CD14-positive monocyte (primary cell): ENCODE results near the gene CEP85L. TPM values are rescaled to one million over a fixed set of nuclear protein-coding genes. Genes with fewer than 3 reads are reported as not detected.

Source experiments
- DNase-seq, 3 donors: peaks; one replicate each; pipeline ENCODE4 v3.0.0-alpha.2; 2011 to 2022
- H2AFZ ChIP-seq: 2 replicates; pipeline ENCODE4 v1.6.0; 2012; ENCODE audit warnings: mild to moderate bottlenecking, low read depth, low read length, inconsistent platforms; ENCODE audit not compliant: insufficient read depth, poor library complexity, severe bottlenecking
- H3K27ac ChIP-seq, 2 donors: 1 replicate in 1 of 2; 2 replicates in 1 of 2; pipeline ENCODE4 v1.5.1; 2012 to 2013; ENCODE audit warnings: low read length in 2 of 2, control low read depth in 1 of 2, inconsistent platforms in 1 of 2, low read depth in 1 of 2, mild to moderate bottlenecking in 1 of 2
- H3K27me3 ChIP-seq, 2 donors: one replicate each; pipeline versions ENCODE4 v1.6.0 to v1.6.1; 2011 to 2013; ENCODE audit warnings: low read length in 2 of 2; ENCODE audit not compliant: control insufficient read depth in 2 of 2, insufficient read depth in 2 of 2
- H3K36me3 ChIP-seq, 2 donors: replicated peaks in 1 of 2; 1 replicate in 1 of 2; 2 replicates in 1 of 2; pipeline versions ENCODE4 v1.5.1 to v1.6.1; 2012 to 2013; ENCODE audit warnings: low read length in 2 of 2, control low read depth in 1 of 2, inconsistent platforms in 1 of 2, mild to moderate bottlenecking in 1 of 2; ENCODE audit not compliant: insufficient read depth in 2 of 2, control insufficient read depth in 1 of 2
- H3K4me1 ChIP-seq, 2 donors: 1 replicate in 1 of 2; 2 replicates in 1 of 2; pipeline versions ENCODE4 v1.5.1 to v1.6.1; 2012 to 2013; ENCODE audit warnings: low read length in 2 of 2, control low read depth in 1 of 2, inconsistent platforms in 1 of 2, mild to moderate bottlenecking in 1 of 2, moderate library complexity in 1 of 2; ENCODE audit not compliant: insufficient read depth in 2 of 2, control insufficient read depth in 1 of 2
- H3K4me2 ChIP-seq: replicated peaks from 2 replicates; pipeline ENCODE3; 2012; ENCODE audit warnings: low read length, moderate library complexity, mild to moderate bottlenecking; ENCODE audit not compliant: poor library complexity, severe bottlenecking; ENCODE audit errors: extremely low read depth
- H3K4me3 ChIP-seq, 3 experiments: fragments of 200-600 bp in 1 of 3; sonication (generic) in 1 of 3; replicated peaks in 1 of 3; 1 replicate in 2 of 3; 2 replicates in 1 of 3; pipeline ENCODE4 v1.5.1; 2011 to 2013; ENCODE audit warnings: low read length in 3 of 3, mild to moderate bottlenecking in 3 of 3, control low read depth in 2 of 3, low read depth in 2 of 3, inconsistent platforms in 1 of 3, moderate library complexity in 1 of 3
- H3K79me2 ChIP-seq: 2 replicates; pipeline ENCODE4 v1.6.0; 2012; ENCODE audit warnings: mild to moderate bottlenecking, control low read depth, inconsistent platforms, low read length, moderate library complexity; ENCODE audit not compliant: insufficient read depth
- H3K9ac ChIP-seq: 2 replicates; pipeline ENCODE4 v1.6.0; 2017; ENCODE audit warnings: low read length, mild to moderate bottlenecking; ENCODE audit not compliant: insufficient read depth, poor library complexity, severe bottlenecking
- H3K9me3 ChIP-seq, 2 donors: replicated peaks in 1 of 2; 1 replicate in 1 of 2; 2 replicates in 1 of 2; pipeline versions ENCODE4 v1.5.1 to v1.6.1; 2012 to 2013; ENCODE audit warnings: low read length in 2 of 2, control low read depth in 1 of 2; ENCODE audit not compliant: control insufficient read depth in 1 of 2, insufficient read depth in 1 of 2
- H4K20me1 ChIP-seq: 2 replicates; pipeline ENCODE4 v1.6.0; 2012; ENCODE audit warnings: mild to moderate bottlenecking, low read length, control low read depth, moderate library complexity; ENCODE audit not compliant: insufficient read depth
- H3K27ac Mint-ChIP-seq, 7 donors: one replicate each; pipeline ENCODE4 v1.8.0; 2020; ENCODE audit warnings: mild to moderate bottlenecking in 7 of 7, mixed read lengths in 7 of 7, moderate library complexity in 6 of 7, inconsistent platforms in 2 of 7
- H3K27me3 Mint-ChIP-seq, 3 donors: one replicate each; pipeline ENCODE4 v1.8.0; 2021 to 2022; ENCODE audit warnings: low read depth in 3 of 3, mild to moderate bottlenecking in 3 of 3, mixed read lengths in 3 of 3, moderate library complexity in 3 of 3, inconsistent platforms in 1 of 3
- H3K36me3 Mint-ChIP-seq, 2 donors: one replicate each; pipeline ENCODE4 v1.8.0; 2020; ENCODE audit warnings: mixed read lengths in 2 of 2, inconsistent platforms in 1 of 2, mild to moderate bottlenecking in 1 of 2
- H3K4me1 Mint-ChIP-seq: one replicate; pipeline ENCODE4 v1.8.0; 2020; ENCODE audit warnings: mild to moderate bottlenecking, mixed read lengths
- H3K4me3 Mint-ChIP-seq, 2 donors: one replicate each; pipeline ENCODE4 v1.8.0; 2020; ENCODE audit warnings: mild to moderate bottlenecking in 2 of 2, mixed read lengths in 2 of 2, moderate library complexity in 1 of 2
- H3K9me3 Mint-ChIP-seq, 7 donors: one replicate each; pipeline ENCODE4 v1.8.0; 2020 to 2022; ENCODE audit warnings: mixed read lengths in 7 of 7, mild to moderate bottlenecking in 6 of 7, moderate library complexity in 6 of 7, inconsistent platforms in 2 of 7
- CTCF ChIP-seq: fragments of 200-600 bp; IDR thresholded peaks from one replicate; pipeline ENCODE4 v1.8.0; 2022; ENCODE audit warnings: antibody characterized with exemption, mild to moderate bottlenecking
- WGBS: methylation state at CpG from one replicate; pipeline ENCODE4 v1.1.5; 2013; ENCODE audit warnings: missing lambda C conversion rate; ENCODE audit not compliant: insufficient coverage; 5-methylcytosine and 5-hydroxymethylcytosine counted together
- intact Hi-C, 2 donors: fragments of 100-400 bp; cut with micrococcal nuclease; formaldehyde crosslinking; loops; one replicate each; pipeline versions ENCODE4 v1.15.0 to v1.15.1; 2023
- polyA plus RNA-seq, 3 donors: library from polyadenylated mRNA; depleted of rRNA in 1 of 3; unstranded in 2 of 3; stranded (reverse) in 1 of 3; fragments of 300-500 nt in 2 of 3; fragments of >200 nt in 1 of 3; fragmentation: Illumina TruSeq in 2 of 3; gene quantifications; 1 replicate in 2 of 3; 2 replicates in 1 of 3; pipeline ENCODE4 v1.2.3, GENCODE V29; 2012 to 2021

The CEP85L gene
- polyA plus RNA-seq, 3 donors, result 14.9 to 38.3 (median 19.6) TPM

GRCh38 chr6:118648866-118649554 lies 2.4 kb downstream of the CEP85L start:
- Mint-ChIP-seq H3K4me1 (peaks cover 39% of the 10 kb centered on the region), H3K9me3 (peaks cover 0 to 2% (median 0%) of the 10 kb centered on the region in 7 donors), H3K4me3 (peak overlapping the region; percentile 91 to 92), H3K36me3 (peaks cover 12 to 13% of the 10 kb centered on the region in 2 donors), H3K27me3 (peaks cover 1 to 3% (median 2%) of the 10 kb centered on the region in 3 donors), H3K27ac (no peak overlapping the region)
- intact Hi-C loops, result no loop called here
- peaks cover 63% of the 10 kb centered on the region for H4K20me1 ChIP-seq
- WGBS, result 100% methylated on average over 1 of the region's 2 CpGs
- no peak overlapping the region for H3K27ac ChIP-seq
- no peak overlapping the region for H3K9ac ChIP-seq
- H3K27me3 ChIP-seq, result no peaks in the 10 kb centered on the region
- H3K4me1 ChIP-seq, result peaks cover 18 to 32% of the 10 kb centered on the region in 2 donors
- H3K79me2 ChIP-seq, result peaks cover 73% of the 10 kb centered on the region
- no peak overlapping the region for H2AFZ ChIP-seq
- no peak for TF ChIP-seq CTCF
- peak overlapping the region in 1 of 3 experiments; percentile 93 for H3K4me3 ChIP-seq
- H3K9me3 ChIP-seq, result no peaks in the 10 kb centered on the region
- peak overlapping the region; percentile 94 for H3K4me2 ChIP-seq
- DNase-seq, result no peak
- no peaks in the 10 kb centered on the region for H3K36me3 ChIP-seq

- Mint-ChIP-seq H3K4me1 (peaks cover 41% of the 10 kb centered on the region), H3K27me3 (peaks cover 0 to 3% (median 0%) of the 10 kb centered on the region in 3 donors), H3K9me3 (peaks cover 0 to 2% (median 0%) of the 10 kb centered on the region in 7 donors), H3K36me3 (peaks cover 12 to 13% of the 10 kb centered on the region in 2 donors), H3K4me3 (no peak overlapping the region), H3K27ac (no peak overlapping the region)
- no peak for DNase-seq
- Histone ChIP-seq H2AFZ (no peak overlapping the region), H3K79me2 (peaks cover 90% of the 10 kb centered on the region), H3K27me3 (no peaks in the 10 kb centered on the region), H4K20me1 (peaks cover 83% of the 10 kb centered on the region), H3K4me1 (peaks cover 15 to 29% of the 10 kb centered on the region in 2 donors), H3K27ac (no peak overlapping the region), H3K4me2 (no peak overlapping the region), H3K36me3 (no peaks in the 10 kb centered on the region), H3K4me3 (no peak overlapping the region), H3K9ac (no peak overlapping the region), H3K9me3 (no peaks in the 10 kb centered on the region)
- no peak for TF ChIP-seq CTCF
- WGBS, result 100% methylated on average over 1 of the region's 2 CpGs
- intact Hi-C loops, result no loop called here
Measured at GRCh38 chr6:118646977-118647376, 4.4 kb downstream of the CEP85L start.
